Pons (tissue), 1 donor: ENCODE results near the gene ESRRB.
A peak's percentile ranks its signal among the peaks of the same experiment; 100 is the strongest.

Experiments
- DNase-seq: peaks from one replicate; pipeline ENCODE4 v3.0.0-alpha.2; 2016; ENCODE audit warnings: low spot score

Gene ESRRB

DNA sequence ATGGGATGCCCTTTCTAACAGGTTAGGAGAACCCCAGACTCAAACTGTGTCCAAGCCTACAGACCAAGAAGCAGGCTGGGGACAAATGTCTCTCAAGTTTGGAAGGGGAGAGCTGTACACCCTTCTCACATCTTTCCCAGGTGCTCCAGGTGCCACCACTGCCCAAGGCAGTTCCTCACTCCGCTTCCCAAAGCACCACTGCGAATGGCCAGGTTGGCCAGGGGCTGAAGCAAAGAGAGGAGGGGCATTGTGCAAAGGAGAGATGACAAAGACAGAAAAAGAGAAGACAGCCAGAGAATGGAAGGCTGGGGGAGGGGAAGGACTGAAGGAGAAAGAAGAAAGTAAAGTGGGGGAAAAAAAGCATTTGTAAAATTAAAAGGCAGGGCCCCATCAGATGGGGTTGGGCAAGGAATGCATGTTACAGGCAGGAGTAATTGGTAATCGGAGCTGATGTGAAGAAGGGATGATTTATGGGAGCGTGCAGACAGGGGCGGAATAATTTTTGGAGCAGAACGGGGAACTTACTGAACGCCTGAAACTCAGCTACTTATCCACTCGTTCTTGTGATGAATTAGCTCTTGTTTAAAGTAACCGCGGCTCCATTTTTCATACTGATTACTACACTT, 165.8 kb downstream of the ESRRB start:
- no peak for DNase-seq

DNA sequence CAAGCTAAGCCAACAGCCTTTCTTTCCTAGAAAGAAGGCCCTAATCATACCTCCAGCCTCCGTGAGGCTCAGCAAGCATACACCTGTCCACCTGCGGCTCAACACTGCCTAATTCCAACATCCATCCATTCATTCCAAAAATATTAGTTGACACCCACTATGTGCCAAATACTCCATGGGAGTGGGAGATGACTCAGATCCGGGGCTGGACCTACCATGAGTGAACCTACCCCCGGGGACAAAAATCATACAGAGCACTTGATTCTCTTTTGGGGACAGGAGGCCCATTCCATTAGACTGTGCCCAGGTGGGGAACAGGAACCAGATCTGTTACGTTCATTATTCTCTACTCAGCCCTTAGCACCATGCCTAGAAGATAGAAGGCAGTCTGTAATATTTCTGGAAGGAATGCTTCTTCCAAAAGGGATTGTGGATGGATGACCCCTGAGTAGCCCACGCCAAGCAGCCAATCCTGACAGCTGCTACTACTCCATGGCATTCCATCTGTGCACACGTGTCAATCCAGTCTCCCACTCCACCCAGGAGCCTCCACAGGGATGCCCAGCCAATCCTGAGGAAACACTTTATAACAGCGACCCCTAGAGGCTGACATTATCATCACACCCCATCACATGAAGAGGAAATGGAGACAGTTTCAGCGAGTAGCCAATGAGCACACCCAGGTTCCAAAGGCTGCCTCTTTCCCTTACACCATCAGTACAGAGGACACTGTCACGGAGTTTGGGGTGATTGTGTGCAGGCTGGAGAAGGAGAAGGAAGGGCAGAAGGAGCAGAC, 170.7 kb downstream of the ESRRB start:
- DNase-seq, result peak; percentile 15

DNA sequence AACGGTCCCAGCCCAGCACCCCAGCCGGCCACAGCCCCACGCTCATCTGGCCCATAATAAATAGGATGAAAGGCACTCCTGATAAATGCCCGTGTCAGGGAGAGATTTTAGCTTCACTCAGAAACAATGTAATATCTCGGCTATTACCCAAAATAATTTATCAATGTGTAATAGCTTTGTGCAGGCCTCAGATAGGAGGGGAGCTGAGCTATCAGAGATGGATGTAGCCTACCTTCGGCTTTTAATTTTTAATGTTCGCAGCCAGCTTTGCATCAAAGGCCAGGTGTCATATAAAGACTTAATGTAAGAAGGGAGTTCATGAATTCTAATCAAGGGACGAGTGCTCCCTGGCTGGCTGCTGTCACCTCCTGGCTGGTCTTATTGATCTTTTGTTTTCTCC, 171.9 kb downstream of the ESRRB start:
- no peak for DNase-seq

DNA sequence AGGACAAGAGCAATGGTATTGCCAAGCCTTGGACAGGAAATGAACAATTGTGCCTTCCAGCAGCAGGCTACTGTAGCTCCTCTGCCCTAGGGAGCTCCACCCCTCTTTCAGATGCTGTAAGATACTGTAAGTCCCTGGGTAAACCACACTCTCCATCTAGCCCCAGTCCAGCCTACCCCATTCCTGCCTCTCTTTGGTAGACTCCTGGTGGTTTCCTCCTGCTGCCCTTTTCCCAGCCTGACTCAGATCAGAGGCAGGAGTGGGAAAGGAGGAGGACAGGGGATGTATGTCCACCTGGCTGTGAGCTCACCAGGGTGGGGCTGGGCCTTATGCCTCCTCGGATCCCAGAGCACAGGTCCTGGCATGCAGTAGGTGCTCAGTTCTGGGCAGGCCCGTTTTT, 174.6 kb downstream of the ESRRB start:
- DNase-seq, result no peak

DNA sequence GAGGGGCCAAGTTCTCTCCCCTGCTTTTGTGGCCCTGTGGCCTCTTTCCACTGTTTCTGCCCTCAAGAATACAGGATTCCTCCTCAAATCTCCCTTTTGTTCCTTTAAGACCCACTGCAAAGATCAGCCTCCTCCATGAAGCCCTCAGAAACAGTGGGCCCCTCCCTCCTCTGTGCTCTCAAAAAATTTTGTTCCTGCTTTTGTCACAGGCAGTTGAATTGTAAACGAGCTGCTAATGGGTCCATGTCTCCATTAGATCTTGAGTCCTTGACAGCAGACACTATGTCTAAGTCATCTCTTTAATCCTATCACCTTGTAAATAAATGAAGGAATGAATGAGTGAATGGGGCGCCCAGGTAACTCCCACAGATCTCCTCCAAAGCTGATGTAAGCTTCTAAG, 175.2 kb downstream of the ESRRB start:
- no peak for DNase-seq
